Prostate gland (tissue), 2 donors: ENCODE measurements around the gene ITPKB.

ENCODE experiments used
- POLR2A ChIP-seq: fragments of 450-650 bp; IDR thresholded peaks from one replicate; pipeline ENCODE4 v1.6.1; 2016; ENCODE audit warnings: antibody characterized with exemption, mild to moderate bottlenecking
- TF ChIP-seq, protein P1 (sequence below), 4 experiments: fragments of 200-600 bp in 2 of 4; fragments of 450-650 bp in 2 of 4; sonication (generic) in 2 of 4; IDR thresholded peaks; 1 replicate in 3 of 4; 2 replicates in 1 of 4; pipeline ENCODE4 v1.5.1; 2016 to 2019; ENCODE audit warnings: antibody characterized with exemption in 4 of 4, mild to moderate bottlenecking in 2 of 4, moderate library complexity in 2 of 4

- TF ChIP-seq, protein P1, sequence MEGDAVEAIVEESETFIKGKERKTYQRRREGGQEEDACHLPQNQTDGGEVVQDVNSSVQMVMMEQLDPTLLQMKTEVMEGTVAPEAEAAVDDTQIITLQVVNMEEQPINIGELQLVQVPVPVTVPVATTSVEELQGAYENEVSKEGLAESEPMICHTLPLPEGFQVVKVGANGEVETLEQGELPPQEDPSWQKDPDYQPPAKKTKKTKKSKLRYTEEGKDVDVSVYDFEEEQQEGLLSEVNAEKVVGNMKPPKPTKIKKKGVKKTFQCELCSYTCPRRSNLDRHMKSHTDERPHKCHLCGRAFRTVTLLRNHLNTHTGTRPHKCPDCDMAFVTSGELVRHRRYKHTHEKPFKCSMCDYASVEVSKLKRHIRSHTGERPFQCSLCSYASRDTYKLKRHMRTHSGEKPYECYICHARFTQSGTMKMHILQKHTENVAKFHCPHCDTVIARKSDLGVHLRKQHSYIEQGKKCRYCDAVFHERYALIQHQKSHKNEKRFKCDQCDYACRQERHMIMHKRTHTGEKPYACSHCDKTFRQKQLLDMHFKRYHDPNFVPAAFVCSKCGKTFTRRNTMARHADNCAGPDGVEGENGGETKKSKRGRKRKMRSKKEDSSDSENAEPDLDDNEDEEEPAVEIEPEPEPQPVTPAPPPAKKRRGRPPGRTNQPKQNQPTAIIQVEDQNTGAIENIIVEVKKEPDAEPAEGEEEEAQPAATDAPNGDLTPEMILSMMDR (IDR thresholded peaks at IDR 0.05): peak in 3 of 4 experiments; percentile 22 to 35 (median 29)
- no peak for TF ChIP-seq POLR2A
These were observed 101.7 kb downstream of the ITPKB start for GRCh38 chr1:226637147-226637935.
